Effector CD4-positive, alpha-beta T cell (primary cell): ENCODE measurements around the gene ATG9B.
A peak's percentile ranks its signal among the peaks of the same experiment; 100 is the strongest.
"Not testable (repeated sequence)": the region's sequence is repeated elsewhere in the genome, so short reads cannot be mapped to it uniquely, and the experiment has no call there.

Experiments used
- DNase-seq: peaks from one replicate; pipeline ENCODE4 v3.0.0-alpha.2; 2020

Gene ATG9B

DNA sequence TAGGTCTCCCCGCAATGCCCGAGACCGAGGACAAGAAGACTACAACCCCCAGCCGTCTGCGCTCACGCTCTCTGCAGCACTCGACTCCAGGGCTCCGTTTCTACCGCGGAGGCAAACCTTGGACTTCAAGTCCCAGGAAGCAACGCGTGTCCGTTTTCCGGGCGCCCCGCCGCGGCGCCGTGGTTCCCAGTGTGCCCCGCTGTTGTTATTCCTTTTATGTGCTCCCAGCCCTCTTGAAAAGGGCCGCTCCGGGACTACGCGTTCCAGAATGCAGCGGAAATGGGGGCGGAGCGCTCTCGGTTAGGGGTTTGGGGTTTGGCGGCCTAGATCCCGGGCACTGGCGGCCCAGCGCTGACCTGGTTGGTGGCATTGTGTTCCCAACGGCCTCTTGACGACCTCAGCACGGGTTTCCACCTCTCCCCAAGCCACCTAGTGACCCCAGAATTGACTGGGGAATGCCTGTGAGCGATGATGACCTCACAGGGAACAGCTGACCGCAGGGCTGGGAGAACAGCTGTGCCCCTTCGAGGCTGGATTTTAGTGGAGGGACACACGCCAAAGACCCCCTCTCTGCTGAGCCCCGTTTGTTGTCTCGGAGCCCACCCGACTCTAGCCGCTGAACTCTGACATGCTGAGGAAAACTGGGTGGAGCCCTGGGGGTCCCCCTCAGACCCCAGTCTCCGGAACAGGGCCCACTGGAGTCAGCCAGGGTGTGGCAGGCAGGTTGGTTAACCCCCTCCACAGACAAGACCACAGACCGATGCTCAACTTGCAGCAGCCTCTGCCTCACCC lies 33.9 kb upstream of the ATG9B start:
- DNase-seq = peak; percentile 97

DNA sequence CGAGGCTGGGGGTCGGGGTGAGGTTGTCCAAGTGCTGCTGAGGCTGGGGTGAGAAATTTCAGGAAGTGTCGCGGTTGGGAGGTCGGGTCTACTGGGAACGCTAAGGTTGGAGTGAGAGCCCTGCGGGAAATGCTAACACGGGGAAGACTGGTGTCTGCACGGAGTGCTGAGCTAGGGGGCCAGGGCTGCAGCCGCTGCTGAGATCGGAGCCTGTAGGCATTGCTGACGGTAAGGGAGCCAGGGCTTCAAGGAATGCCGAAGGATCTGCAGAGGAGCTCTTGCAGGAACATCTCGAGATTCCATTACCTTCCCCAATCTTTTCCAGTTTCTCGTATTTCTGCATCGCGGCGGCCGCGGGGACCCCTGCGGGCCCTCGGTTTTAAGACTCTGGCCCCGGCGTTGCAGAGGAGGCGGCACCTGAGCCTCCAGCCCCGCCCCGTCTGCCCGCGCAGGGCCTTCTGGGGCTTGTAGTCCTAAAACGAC lies 33.3 kb upstream of the ATG9B start, which contains the start of gene CDK5:
Gene CDK5, minus strand, starts transcription at position 392 of the 483 bp plus-strand sequence. Its CDS starts 49 bp downstream, at position 343.
- no peak for DNase-seq

DNA sequence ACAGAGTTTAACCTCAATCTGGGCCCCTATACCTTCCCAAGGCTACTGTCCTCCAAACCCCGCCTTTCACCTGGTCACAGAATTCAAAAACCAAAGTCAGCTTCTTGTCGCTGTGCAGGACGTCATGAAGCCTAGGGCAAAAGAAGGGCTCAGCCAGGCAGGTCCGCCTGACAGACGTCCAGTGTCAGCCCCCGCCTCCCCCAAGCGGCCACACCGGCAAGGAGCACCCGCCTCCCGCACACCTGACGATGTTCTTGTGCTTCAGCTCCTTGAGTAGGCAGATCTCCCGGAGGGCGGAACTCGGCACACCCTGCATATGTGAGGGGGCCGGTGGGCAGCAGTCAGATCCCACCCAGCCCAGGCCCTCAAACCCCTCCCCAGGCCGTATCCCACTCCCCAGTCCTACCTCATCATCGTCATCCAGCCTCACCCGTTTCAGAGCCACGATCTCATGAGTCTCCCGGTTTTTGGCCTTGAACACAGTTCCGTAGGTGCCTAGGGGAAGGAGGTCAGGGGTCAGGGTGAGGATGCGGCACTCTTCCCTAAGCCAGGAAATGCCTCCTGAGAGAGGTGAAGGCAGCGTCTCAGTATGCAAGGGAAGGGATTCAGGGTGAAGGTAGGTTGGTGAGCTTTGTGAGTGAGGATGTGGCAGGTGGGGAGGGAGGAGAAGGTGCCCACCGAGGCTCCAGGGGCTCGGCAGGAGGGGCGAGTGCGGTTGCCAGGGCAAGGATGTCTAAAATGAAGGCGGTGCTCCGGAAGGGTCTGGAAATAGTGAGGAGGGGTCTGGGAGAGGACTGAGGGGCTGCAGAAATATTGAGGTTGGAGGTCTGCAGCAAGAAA lies 32.6 kb upstream of the ATG9B start:
- DNase-seq = no peak

DNA sequence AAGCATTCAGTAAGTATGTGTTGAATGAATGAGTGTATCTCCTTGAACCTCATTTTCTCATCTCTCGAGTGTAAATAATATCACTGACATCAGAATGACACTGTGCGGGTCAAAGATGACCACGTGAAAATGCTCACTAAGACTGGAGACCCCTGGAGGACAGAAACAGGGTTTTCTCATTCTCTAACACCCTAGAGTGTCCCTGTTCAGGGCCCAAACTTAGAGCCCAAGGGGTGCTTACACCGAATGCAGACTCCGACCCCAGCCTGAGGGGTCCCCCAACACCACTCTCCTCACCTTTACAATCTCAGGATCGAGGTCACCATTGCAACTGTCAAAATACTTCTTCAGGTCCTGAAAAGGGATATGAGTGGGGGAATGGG lies 32.0 kb upstream of the ATG9B start:
- DNase-seq = no peak

DNA sequence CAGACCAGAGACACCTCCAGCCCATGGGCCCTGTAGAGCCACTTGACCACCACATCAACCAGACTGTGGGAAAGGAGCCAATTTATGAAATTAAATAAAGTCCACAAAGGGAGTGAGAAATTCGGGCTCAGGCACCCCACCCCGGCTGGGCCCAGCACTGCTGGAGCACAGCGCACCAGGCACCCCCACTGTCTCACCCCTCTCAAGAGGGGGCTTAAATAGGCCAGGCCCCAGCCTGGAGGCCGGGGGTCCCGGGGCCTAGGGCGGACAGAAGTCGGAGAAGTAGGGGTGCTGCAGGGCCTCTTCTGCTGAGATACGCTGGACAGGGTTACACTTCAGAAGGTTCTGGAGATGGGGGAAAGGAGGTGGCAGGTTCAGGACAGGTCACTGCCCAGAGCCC lies 29.5 kb upstream of the ATG9B start:
- no peak for DNase-seq

DNA sequence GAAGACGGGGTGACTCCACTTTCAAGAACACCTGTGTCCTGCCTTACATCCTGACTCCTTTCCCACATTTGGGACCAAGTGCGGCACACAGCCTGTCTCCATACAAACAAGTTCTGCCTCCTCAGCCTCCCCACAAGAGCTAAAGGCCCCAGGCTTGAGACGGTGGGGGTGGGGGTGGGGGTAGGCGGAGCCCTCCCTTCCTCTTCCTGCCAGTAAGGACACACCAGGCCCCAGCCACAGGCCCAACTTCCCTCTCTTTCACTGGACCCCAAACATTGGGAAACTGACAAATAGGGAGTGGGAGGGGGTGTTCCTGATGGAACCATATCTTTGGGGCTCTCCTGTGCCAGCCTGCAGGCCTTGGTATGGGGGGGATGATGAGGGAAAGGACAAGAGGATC lies 28.8 kb upstream of the ATG9B start:
- no peak for DNase-seq

DNA sequence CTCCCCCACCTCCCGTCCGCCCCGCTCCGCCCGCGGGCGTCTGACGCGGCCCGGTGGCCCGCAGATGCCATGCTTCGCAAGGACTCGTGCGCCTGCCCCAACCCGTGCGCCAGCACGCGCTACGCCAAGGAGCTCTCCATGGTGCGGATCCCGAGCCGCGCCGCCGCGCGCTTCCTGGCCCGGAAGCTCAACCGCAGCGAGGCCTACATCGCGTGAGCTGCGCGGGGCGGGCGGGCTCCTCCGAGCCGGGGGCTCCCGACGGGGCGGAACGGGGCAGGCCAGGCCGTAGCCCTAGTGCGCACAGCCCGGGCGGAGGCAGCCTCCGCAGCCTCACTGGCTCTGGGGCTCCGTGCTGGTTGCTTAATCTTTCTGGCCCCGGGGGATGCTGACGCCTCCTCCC lies 26.8 kb upstream of the ATG9B start:
- DNase-seq = peak; percentile 39

DNA sequence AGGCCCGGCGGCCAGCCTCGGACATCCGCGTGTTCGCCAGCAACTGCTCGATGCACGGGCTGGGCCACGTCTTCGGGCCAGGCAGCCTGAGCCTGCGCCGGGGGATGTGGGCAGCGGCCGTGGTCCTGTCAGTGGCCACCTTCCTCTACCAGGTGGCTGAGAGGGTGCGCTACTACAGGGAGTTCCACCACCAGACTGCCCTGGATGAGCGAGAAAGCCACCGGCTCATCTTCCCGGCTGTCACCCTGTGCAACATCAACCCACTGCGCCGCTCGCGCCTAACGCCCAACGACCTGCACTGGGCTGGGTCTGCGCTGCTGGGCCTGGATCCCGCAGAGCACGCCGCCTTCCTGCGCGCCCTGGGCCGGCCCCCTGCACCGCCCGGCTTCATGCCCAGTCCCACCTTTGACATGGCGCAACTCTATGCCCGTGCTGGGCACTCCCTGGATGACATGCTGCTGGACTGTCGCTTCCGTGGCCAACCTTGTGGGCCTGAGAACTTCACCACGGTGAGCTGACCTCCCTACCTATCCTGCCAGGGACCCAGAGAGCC lies 24.7 kb upstream of the ATG9B start:
- DNase-seq = no peak

DNA sequence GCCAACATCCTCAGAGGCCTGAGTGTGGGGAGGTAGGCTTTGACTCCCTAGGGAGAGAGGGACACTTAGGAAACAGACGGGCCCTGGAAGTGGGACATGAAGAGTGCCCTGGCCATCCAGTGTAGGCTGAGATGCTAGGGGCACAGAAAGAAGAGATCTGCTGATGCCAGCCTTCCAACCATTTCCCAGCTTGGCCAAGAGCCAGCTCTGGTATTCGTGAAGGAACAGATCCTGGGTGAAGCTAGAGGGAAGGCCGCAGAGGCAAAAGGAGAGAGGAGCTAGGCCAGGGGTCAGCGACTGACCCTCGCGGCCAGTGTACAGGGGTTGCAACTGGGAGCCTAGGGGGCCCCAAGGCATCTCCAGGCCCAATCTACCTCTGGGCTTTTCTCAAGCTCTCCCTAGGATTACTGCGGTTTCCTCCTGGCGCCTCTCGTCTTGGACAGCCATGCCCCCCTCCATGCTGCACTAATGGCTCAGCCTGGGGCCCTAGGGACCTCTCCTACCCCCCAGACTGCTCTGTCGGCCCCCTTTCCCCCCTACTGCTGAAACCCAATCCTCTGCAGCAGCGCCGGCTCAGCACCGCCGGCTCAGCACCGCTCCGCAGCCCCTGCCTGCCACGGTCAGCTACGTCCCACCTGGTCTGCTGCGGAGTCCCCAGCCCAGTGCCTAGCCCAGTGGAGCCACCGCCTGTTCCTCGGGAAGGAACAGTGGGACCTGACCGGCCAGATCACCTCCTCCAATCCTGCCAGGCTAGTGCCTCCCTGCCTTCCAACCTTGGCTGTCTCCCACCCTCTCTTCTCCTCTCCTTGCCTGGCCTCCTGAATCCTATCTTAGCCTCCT lies 23.9 kb upstream of the ATG9B start, which contains the start of gene ASIC3:
Gene ASIC3, plus strand, starts transcription at position 556 of the 840 bp plus-strand sequence. CDS start 355 bp downstream, outside the sequence.
- no peak for DNase-seq

DNA sequence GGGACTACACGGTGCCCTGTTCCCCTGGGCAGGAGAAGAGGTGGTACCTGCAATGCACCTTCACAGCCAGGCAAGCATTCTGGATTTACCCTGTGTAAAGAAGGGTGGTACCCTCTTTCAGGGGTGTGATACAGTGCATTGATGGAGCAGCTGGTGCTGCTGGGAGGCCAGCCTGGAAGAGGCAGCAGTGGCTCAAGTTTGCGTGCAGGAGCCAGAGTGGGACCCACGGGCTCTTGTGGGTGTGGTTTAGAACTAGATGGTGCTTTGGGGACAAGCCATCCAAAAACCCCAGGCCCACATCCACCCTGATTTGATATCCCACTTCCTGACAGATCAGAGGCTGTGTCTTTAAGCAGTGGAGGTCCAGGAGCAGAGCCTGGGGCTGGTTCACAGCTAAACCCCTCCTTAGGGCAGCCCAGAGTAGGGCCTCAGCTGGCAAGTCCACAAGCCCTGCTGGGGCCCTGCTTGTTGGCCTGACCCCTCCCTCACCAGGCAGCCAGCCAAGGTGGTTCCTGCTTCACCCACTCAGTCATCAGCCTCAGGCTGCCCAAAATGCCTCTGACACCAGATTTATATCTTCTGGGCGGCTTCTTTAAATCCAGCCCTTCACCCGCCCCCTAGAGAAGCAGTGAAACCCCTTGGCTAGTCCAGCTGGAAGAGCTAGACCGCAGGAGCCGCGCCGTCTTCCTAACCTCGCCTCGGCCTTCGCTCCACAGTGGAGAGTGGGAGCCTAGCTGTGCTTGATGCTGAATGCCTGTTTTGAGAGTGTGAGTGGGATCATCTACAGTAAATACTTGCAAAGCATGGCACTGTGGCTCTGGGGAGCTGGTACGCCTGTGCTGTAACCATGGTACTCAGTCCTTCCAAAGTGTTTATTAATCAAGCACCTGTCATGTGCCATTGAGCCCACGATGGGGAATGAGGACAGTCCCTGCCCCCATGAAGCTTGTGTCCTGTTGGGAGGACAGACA lies 22.6 kb upstream of the ATG9B start:
- no peak for DNase-seq

DNA sequence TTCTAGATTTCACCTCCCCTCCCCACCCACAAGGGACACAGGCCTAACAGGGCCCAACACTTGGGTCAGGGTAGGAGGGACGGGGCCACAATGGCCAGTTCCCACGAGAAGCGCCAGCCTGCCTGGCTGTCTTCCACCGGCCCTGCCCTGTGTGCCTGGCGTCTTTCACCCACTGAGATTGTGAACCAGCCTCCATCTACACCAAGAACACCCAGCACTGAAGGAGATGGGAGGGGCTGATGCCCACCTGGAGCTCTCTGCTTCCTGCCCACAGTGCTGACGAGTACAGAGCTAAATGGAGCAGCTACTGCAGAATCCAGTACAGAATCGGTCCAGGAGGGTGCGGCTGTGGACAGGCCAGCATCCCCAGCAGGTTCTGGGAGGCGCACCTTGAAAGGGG lies 21.7 kb upstream of the ATG9B start:
- no peak for DNase-seq

DNA sequence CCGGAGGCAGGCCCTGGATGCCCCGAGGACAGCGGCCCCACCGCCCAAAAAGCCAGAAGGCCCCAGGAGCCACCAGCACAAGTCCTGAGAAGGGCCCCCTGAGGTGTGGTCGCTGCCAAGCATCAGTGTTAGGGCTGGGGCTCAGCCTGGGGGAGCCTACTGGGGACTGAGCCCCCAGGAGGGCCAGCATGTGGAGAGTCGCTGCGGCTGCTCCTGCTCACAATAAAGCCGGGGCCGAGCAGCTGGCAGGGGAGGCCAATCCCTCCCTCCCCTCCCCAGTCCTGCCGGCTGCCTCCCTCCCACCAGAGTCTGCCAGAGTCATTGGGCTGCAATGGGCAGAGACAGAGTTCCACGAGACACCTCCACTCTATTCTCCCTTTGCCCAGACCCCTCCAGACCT lies 21.0 kb upstream of the ATG9B start:
- DNase-seq = no peak

DNA sequence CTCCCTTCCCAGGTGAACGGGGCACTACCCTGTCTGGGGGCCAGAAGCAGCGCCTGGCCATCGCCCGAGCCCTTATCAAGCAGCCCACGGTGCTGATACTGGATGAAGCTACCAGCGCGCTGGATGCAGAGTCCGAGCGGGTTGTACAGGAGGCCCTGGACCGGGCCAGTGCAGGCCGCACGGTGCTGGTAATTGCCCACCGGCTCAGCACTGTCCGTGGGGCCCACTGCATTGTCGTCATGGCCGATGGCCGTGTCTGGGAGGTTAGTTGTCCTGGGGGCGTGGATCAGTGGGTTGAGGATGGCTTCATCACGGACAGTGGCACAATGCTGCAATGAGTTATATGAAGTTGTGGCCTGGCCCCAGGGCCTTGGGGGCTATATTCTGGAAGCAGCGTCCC lies 19.7 kb upstream of the ATG9B start:
- DNase-seq = no peak

DNA sequence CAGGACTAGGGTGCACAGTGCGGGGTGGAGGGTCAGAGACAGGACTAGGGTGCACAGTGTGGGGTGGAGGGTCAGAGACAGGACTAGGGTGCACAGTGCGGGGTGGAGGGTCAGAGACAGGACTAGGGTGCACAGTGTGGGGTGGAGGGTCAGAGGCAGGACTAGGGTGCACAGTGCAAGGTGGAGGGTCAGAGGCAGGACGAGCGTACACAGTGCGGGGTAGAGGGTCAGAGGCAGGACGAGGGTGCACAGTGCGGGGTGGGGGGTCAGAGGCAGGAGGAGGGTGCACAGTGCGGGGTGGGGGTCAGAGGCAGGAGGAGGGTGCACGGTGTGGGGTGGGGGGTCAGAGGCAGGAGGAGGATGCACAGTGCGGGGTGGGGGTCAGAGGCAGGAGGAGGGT lies 19.2 kb upstream of the ATG9B start:
- DNase-seq = not testable (repeated sequence)

DNA sequence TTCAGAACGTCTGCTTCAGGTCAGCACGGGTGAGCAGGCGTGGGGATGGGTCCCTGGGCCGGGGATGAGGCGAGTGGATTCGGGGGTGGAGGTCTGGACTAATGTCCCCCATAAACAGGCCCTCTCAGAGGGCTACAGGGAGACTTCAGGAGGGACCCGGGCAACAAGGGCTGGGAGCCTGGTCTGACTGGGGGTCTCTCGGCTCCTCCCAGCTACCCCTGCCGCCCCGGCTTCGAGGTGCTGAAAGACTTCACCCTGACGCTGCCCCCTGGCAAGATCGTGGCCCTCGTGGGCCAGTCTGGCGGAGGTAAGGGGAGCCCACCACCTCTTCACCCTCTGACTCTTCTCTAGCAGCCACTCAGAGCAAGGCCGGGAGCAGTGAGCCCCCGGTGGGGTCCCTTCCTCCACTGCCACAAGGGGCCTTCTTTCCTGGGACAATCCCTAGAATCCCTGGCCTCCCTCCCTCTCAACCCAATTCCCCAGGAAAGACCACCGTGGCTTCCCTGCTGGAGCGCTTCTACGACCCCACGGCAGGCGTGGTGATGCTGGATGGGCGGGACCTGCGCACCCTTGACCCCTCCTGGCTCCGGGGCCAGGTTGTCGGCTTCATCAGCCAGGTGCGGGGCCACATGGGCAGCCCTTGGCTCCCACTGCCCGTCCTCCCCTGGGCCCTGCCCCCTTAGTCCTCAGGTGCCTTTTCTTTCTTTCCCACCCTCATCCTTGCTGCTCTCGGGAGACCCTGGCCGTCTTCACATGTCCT lies 16.5 kb upstream of the ATG9B start:
- no peak for DNase-seq

DNA sequence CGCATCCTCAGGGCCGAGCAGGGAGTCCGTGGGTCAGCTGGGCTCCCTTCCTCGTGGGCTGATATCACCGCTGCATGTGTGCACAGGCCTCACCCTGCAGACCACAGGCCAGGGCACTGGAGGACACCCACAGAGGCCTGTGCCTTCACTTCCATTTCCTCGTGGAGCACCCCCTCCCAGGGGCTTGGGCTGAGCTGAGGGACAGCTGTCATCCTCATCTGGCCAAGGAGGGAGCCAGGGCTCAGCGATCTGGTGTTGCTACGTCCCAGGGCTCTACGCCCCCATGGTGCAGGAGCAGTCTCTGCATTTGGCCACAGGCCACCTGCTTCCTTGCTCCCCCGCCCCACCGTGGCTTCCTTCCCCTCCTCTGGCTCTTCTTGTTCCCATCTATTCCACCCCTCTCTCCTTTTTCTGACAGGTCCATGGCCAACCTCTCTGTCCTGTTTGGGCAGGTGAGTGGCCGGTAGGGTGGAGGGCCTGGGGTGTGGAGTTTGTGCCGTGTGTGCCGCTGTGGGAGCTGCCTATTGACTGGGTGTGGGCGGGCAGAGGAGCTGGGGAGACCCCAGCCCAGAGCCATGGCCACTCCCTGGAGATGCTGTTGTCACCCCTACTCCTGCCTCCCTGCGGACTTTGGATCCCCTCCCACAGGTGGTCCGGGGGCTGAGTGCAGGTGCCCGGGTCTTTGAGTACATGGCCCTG lies 15.7 kb upstream of the ATG9B start:
- no peak for DNase-seq

DNA sequence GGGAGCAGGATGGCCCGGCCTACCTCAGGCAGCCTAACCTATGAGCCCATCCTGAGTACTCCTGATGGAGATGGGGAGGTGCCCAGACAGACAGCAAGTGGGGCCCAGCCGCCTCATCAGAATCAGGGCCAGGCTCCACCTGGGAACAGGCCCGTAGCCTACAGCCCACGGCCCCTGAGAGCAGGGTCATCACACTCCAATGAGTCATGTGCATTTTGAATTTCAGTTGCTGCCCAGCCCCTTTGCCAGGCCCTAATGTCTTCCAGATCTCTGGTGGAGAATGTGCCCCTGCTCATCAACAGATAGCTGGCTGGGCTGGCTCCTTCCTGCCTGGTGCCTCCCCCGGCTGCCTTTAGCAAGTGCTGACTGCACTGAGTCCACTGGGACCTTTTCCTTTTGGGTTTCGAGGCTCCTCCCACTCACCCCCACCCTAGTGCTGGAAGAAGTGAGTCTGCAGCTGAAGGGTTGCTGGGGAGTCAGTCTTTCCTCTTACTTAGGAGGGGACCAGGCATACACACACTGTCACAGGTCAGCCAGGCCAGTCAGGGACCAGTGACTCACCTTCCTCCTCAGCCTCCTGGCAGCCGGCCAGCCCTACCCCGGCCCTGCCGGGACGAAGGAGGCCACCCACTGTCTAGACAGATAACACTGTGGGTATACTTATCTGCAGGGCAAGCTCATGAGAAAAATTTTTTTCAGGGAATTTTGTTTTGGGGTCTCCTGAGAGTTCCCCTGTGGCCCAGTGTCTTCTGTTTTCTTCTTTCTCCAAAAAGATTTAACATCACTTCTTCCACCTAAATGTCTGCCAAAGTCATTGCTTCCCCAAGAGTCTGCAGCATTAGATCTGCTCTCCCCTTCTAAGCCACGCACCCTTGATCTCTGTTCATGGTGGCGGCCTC lies 14.9 kb upstream of the ATG9B start:
- DNase-seq = peak; percentile 23

DNA sequence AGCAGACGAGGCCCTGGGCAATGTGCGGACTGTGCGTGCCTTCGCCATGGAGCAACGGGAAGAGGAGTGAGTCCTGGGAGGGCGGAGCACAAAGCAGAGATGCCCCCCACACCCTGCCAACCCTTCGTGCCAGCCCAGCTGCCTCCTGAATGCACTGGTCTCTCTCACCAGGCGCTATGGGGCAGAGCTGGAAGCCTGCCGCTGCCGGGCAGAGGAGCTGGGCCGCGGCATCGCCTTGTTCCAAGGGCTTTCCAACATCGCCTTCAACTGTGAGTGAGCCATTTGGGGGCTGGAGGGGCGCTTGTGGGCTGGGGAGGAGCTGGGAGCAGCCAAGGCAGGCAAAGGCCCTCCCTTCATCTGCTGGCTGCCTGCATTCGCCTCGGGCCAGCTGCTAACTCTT lies 11.6 kb upstream of the ATG9B start:
- DNase-seq = no peak
